ELR (cell line): ENCODE data around the gene SYT13.
A peak's percentile ranks its signal among the peaks of the same experiment; 100 is the strongest.

Experiments used
- DNase-seq: peaks from one replicate; pipeline ENCODE4 v3.0.0-alpha.2; 2015; ENCODE audit warnings: low read depth

SYT13 gene

GRCh38 chr11:45246241-45246640, 39.9 kb downstream of the SYT13 start:
- no peak for DNase-seq

- DNase-seq, result no peak
These were observed 40.7 kb downstream of the SYT13 start for GRCh38 chr11:45245218-45246045.

GRCh38 chr11:45243967-45244366, 42.2 kb downstream of the SYT13 start:
- DNase-seq, result no peak

GRCh38 chr11:45239733-45240132, 46.4 kb downstream of the SYT13 start:
- DNase-seq, result no peak

- peak; percentile 35 for DNase-seq
These were observed 47.4 kb downstream of the SYT13 start for GRCh38 chr11:45238724-45239123.

- no peak for DNase-seq
These were observed 48.3 kb downstream of the SYT13 start for GRCh38 chr11:45237711-45238315.

- no peak for DNase-seq
These were observed 51.7 kb downstream of the SYT13 start for GRCh38 chr11:45234306-45235006.

GRCh38 chr11:45233804-45234170, 52.4 kb downstream of the SYT13 start:
- no peak for DNase-seq

- DNase-seq, result peak; percentile 58
These were observed 52.9 kb downstream of the SYT13 start for GRCh38 chr11:45233121-45233803.

GRCh38 chr11:45232341-45233080, 53.6 kb downstream of the SYT13 start:
- no peak for DNase-seq

GRCh38 chr11:45229401-45230020, 56.6 kb downstream of the SYT13 start:
- no peak for DNase-seq

- no peak for DNase-seq
These were observed 58.3 kb downstream of the SYT13 start for GRCh38 chr11:45227836-45228235.

GRCh38 chr11:45226901-45227300, 59.2 kb downstream of the SYT13 start:
- no peak for DNase-seq

- no peak for DNase-seq
These were observed 59.9 kb downstream of the SYT13 start for GRCh38 chr11:45225961-45226871.

GRCh38 chr11:45225277-45225676, 60.9 kb downstream of the SYT13 start:
- DNase-seq, result no peak

GRCh38 chr11:45224766-45225165, 61.4 kb downstream of the SYT13 start:
- no peak for DNase-seq

- no peak for DNase-seq
These were observed 62.6 kb downstream of the SYT13 start for GRCh38 chr11:45223496-45223895.

GRCh38 chr11:45219411-45219810, 66.7 kb downstream of the SYT13 start:
- DNase-seq, result no peak

- DNase-seq, result no peak
These were observed 67.4 kb downstream of the SYT13 start for GRCh38 chr11:45218705-45219104.

GRCh38 chr11:45217991-45218390, 68.2 kb downstream of the SYT13 start:
- no peak for DNase-seq
